Measurements from ENCODE around the gene CAMK1D. TPM values are rescaled to one million over a fixed set of nuclear protein-coding genes. Genes with fewer than 3 reads are reported as not detected.

CAMK1D gene
- total RNA-seq, 2 donors from 2014 or later = 4.5 to 7.8 TPM

- Mint-ChIP-seq H3K27me3 (ENCODE audit: insufficient read depth) (no peaks in the 10 kb centered on the region), H3K9me3 (no peaks in the 10 kb centered on the region), H3K36me3 (ENCODE audit: low read depth) (no peaks in the 10 kb centered on the region), H3K27ac (no peak overlapping the region), H3K4me1 (peaks cover 3% of the 10 kb centered on the region), H3K4me3 (no peak overlapping the region)
- Histone ChIP-seq H3K36me3 (ENCODE audit: control insufficient read depth, insufficient read depth, low read length) (no peaks in the 10 kb centered on the region), H3K27me3 (ENCODE audit: control insufficient read depth, insufficient read depth, low read length, poor library complexity, severe bottlenecking) (no peaks in the 10 kb centered on the region), H3K9ac (ENCODE audit: extremely low read depth, low read length, poor library complexity, severe bottlenecking) (no peak overlapping the region), H3K9me3 (ENCODE audit: control insufficient read depth, low read length) (no peaks in the 10 kb centered on the region), H3K4me1 (ENCODE audit: control insufficient read depth, insufficient read depth, low read length) (no peaks in the 10 kb centered on the region), H3K27ac (ENCODE audit: low read depth, low read length) (no peak overlapping the region), H3K4me3 (ENCODE audit: low read length) (no peak overlapping the region)
- TF ChIP-seq, protein P1, sequence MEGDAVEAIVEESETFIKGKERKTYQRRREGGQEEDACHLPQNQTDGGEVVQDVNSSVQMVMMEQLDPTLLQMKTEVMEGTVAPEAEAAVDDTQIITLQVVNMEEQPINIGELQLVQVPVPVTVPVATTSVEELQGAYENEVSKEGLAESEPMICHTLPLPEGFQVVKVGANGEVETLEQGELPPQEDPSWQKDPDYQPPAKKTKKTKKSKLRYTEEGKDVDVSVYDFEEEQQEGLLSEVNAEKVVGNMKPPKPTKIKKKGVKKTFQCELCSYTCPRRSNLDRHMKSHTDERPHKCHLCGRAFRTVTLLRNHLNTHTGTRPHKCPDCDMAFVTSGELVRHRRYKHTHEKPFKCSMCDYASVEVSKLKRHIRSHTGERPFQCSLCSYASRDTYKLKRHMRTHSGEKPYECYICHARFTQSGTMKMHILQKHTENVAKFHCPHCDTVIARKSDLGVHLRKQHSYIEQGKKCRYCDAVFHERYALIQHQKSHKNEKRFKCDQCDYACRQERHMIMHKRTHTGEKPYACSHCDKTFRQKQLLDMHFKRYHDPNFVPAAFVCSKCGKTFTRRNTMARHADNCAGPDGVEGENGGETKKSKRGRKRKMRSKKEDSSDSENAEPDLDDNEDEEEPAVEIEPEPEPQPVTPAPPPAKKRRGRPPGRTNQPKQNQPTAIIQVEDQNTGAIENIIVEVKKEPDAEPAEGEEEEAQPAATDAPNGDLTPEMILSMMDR (conservative IDR thresholded peaks at IDR 0.05) = no peak
- DNase-seq = no peak
- WGBS, 2 experiments (ENCODE audit: insufficient coverage in 1 of 2, insufficient read length in 1 of 2) = 89 to 92% methylated on average over 8 to 12 of the region's 12 CpGs
Observed at GRCh38 chr10:12806228-12807095, 457.1 kb downstream of the CAMK1D start.

DNA sequence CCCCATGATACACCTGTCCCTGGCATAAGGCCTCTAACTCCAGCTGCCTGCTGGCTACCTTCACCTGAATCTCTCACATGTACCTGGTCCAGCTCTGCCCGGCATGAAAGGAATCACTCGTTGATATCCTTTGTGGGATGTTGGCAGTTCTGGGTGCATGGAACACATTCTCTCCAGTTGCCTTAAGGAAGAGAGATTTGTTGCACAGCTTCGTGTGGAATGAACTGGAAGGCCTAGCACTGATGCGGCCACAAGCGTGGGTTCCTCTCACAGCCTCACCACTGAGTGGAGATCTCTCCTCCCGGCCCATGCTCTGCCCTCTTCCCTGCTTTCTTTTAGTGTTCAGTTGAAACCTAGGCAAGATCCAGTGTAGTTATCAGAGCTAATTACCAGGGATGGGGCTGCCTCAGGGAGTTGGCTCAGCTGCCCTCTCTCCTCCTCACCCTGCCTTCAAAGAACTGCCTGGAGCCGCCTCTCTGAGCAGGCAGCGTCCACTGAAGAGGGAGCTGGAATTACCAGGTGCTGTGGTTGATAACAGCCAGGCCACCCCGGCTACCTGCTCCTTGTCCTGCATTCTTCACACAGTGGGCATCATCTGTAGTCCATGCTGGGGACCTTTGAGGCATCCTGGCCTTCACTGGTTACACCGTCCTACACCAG is 457.9 kb downstream of the CAMK1D start:
- Mint-ChIP-seq H3K4me3 (no peak overlapping the region), H3K36me3 (ENCODE audit: low read depth) (no peaks in the 10 kb centered on the region), H3K9me3 (no peaks in the 10 kb centered on the region), H3K4me1 (peaks cover 3% of the 10 kb centered on the region), H3K27ac (no peak overlapping the region), H3K27me3 (ENCODE audit: insufficient read depth) (no peaks in the 10 kb centered on the region)
- no peak overlapping the region for H3K4me3 ChIP-seq (ENCODE audit: low read length)
- WGBS, 2 experiments (ENCODE audit: insufficient coverage in 1 of 2, insufficient read length in 1 of 2) = 91 to 93% methylated on average over 10 of the region's 10 CpGs
- H3K36me3 ChIP-seq (ENCODE audit: control insufficient read depth, insufficient read depth, low read length) = no peaks in the 10 kb centered on the region
- DNase-seq = no peak
- H3K27ac ChIP-seq (ENCODE audit: low read depth, low read length) = no peak overlapping the region
- H3K4me1 ChIP-seq (ENCODE audit: control insufficient read depth, insufficient read depth, low read length) = no peaks in the 10 kb centered on the region
- H3K27me3 ChIP-seq (ENCODE audit: control insufficient read depth, insufficient read depth, low read length, poor library complexity, severe bottlenecking) = no peaks in the 10 kb centered on the region
- TF ChIP-seq, protein P1 (conservative IDR thresholded peaks at IDR 0.05) = no peak
- H3K9ac ChIP-seq (ENCODE audit: extremely low read depth, low read length, poor library complexity, severe bottlenecking) = no peak overlapping the region
- no peaks in the 10 kb centered on the region for H3K9me3 ChIP-seq (ENCODE audit: control insufficient read depth, low read length)

DNA sequence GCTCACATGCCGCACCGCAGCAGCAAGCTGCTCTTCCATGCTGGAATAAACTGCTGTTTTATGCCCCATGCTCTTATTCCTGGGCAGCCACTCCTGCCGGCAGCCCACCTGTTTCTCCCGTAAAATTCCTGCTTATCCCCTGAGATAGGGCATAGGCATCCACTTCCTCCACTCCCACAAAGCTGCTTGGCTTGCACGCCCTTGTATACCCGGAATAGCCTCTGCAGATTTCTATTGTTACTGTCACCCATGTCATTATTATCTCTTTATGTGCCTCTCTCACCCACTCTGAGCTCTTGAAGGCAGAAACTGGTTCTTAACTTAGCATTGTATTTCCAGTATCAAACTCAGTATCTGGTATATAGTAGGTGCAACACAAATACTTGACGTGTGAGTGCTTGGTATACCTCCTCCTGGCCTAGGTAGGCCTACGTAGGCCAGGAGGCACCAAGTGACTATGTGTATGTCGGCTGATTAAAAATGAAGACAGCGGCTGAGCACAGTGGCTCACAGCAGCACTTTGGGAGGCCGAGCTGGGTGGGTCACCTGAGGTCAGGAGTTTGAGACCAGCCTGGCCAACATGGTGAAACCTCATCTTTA is 458.8 kb downstream of the CAMK1D start:
- Histone ChIP-seq H3K4me1 (ENCODE audit: control insufficient read depth, insufficient read depth, low read length) (no peaks in the 10 kb centered on the region), H3K9ac (ENCODE audit: extremely low read depth, low read length, poor library complexity, severe bottlenecking) (no peak overlapping the region), H3K9me3 (ENCODE audit: control insufficient read depth, low read length) (no peaks in the 10 kb centered on the region), H3K27ac (ENCODE audit: low read depth, low read length) (no peak overlapping the region), H3K27me3 (ENCODE audit: control insufficient read depth, insufficient read depth, low read length, poor library complexity, severe bottlenecking) (no peaks in the 10 kb centered on the region), H3K4me3 (ENCODE audit: low read length) (no peak overlapping the region), H3K36me3 (ENCODE audit: control insufficient read depth, insufficient read depth, low read length) (no peaks in the 10 kb centered on the region)
- H3K4me3 Mint-ChIP-seq = no peak overlapping the region
- no peak for DNase-seq
- WGBS, 2 experiments (ENCODE audit: insufficient coverage in 1 of 2, insufficient read length in 1 of 2) = 92 to 93% methylated on average over 10 to 11 of the region's 11 CpGs
- H3K27ac Mint-ChIP-seq = no peak overlapping the region
- no peaks in the 10 kb centered on the region for H3K36me3 Mint-ChIP-seq (ENCODE audit: low read depth)
- H3K27me3 Mint-ChIP-seq (ENCODE audit: insufficient read depth) = no peaks in the 10 kb centered on the region
- H3K4me1 Mint-ChIP-seq = peaks cover 3% of the 10 kb centered on the region
- H3K9me3 Mint-ChIP-seq = no peaks in the 10 kb centered on the region
- TF ChIP-seq, protein P1 (conservative IDR thresholded peaks at IDR 0.05) = no peak

Data from endodermal cell (in vitro differentiated cells).